GM19099 (cell line): ENCODE results near the gene TSHZ2.

ENCODE experiments used
- POLR2A ChIP-seq: IDR thresholded peaks from 3 replicates; pipeline ENCODE4 v1.6.1; 2011; ENCODE audit warnings: low read depth; ENCODE audit not compliant: insufficient read length; ENCODE audit errors: extremely low read depth

The TSHZ2 gene

DNA sequence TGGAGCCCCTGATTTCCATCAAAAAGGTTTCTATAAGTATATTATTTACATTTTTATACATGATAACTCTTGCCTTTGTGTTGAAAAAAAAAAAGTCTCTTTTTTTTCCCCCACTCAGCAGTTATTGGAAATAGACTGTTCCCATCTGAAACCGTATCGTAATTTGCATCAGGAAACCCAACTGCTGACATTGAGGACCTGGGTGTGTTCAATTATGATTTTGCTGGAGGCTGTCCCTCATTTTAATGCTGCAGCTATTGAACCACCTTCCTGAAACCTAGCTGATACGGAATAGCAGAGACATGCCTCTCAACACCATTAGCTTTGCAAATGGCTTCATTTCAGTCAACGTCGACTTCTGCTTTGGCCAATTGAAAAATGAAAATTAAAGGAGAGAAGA lies 522.6 kb downstream of the TSHZ2 start:
- TF ChIP-seq POLR2A: no peak

- TF ChIP-seq POLR2A: no peak
Observed at GRCh38 chr20:53495398-53496092, 523.4 kb downstream of the TSHZ2 start.

DNA sequence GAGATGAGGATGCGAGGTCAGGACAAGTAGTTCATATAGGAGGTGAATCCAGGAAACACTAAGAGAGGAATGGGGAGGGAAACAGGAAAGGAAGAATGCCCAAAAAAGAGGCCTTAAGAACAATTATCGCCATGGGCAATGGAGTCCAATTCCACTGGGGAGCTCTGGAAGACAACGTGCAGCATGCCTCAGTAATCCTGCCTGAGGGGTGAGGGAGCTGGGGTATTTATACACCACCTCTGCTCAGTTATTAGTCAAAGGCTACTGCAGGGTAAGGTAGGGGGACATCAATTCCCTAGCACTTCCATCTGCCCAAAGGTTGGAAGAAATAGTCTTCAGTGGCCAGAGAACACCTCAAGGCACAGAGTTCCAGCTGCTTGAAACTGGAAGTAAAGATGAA lies 525.1 kb downstream of the TSHZ2 start:
- no peak for TF ChIP-seq POLR2A

GRCh38 chr20:53498341-53498740 lies 526.2 kb downstream of the TSHZ2 start:
- TF ChIP-seq POLR2A: no peak

DNA sequence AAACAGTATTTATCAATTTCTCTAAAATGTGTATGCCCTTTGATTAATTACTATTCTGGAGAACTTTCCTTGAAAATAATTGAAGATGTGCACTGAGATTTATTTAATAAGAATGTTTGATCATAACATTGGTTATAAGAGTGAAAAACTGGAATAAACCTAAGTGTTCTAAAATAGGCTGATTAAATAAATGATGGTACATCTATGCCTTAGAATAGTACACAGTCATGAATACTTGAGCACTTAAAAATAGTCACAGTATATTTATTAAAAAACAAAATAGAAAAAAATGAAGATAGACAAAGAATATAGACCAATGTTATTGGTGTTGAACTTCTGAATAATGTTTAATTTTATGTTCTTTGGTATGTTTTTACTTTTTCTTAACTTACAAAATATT lies 528.5 kb downstream of the TSHZ2 start:
- TF ChIP-seq POLR2A: no peak

DNA sequence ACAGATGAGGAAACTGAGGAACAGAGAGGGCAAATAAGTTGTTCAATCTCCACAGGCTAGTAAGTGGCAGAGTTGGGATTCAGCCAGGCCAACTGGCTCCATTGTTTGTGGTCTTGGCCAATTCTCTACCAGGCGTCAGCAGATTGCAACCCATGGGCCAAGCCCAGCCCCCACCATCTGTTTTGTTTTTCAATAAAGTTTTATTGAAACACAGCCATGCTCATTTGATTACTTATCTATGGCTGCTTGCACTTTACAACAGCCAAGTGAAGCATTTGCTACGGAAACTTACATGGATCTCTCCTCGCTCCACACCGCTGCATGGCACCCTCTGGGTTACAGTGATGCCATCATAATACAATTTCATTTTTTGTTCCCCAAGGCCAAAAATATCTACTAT lies 530.7 kb downstream of the TSHZ2 start:
- TF ChIP-seq POLR2A: no peak

- TF ChIP-seq POLR2A: no peak
Observed at GRCh38 chr20:53503517-53503919, 531.4 kb downstream of the TSHZ2 start.

GRCh38 chr20:53510262-53510661 lies 538.1 kb downstream of the TSHZ2 start:
- TF ChIP-seq POLR2A: no peak

DNA sequence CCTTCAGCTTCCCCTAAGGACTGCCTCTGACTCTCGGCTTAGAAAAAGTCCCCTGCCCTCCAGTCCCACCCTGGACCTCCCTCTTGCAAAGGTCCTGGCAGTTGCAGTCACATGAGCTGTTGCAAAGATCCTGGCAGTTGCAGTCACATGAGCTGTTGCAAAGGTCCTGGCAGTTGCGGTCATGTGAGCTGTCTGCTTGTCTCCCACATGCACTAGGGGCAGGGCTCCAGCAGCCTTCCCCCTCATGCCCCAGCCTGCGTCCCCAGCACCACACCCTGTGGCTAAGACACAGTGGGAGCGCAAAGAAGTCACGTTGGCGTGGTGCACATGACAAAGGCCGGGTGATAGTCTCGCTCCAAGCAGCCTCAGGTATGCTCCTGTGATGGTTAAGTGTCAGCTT lies 538.5 kb downstream of the TSHZ2 start:
- no peak for TF ChIP-seq POLR2A

- no peak for TF ChIP-seq POLR2A
Observed at GRCh38 chr20:53512076-53512475, 539.9 kb downstream of the TSHZ2 start.

- no peak for TF ChIP-seq POLR2A
Observed at GRCh38 chr20:53513168-53513488, 541.0 kb downstream of the TSHZ2 start.

DNA sequence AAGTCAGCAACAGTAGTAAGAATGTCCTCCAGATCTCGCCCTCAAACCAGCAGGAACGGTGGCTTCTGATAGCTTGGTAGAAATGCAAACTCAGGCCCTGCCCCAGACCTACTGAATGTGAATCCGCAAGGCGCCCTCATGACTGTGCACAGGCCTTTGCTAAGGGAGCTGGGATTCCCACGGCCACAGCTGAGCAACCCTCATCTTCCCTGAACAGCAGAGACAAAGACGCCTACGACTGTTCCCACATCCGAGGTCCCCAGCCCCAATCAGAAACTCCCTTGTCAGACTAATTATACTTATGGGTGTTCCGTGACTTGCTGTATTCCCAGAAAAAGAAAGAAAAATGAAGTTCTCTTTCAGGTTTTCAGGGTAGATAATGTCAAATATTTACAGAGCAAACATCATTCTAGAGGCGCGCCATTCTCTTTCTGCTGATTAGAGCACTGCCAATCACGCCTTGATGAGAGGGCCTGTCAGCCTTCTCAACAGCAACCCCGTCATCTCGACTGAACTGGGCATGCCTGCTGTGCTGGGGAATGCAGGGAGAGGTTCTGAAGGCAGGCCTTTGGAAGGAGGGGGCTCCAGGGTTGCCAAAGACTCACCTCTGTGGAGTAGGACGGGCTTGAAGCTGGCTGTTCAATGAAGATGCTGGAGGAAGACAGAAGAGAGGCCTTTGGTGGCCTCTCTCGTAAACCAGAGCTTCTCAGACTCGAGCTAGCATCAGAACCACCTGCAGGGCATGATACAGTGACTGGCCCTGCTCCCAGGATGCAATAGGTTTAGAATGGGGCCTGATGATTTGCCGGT lies 541.5 kb downstream of the TSHZ2 start:
- no peak for TF ChIP-seq POLR2A

DNA sequence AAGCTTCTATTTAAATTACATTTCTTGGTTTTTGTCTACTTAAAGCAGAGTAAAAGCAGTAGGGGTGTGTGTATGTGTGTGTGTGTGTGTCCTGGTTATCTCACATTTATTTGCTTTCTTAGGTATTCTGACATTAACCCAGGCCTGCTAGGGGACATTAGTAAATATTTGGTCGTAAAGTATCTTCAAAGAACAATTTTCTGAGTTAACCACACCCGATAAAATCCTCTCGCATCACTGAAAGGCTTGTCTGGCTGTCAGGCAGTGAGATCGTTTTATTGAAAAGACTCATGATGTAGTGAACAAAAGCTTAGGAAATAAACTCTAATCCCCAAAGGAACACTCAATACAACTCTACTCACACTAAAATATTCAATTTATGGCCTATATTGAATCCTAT lies 543.6 kb downstream of the TSHZ2 start:
- TF ChIP-seq POLR2A: no peak

- no peak for TF ChIP-seq POLR2A
Observed at GRCh38 chr20:53517146-53517545, 545.0 kb downstream of the TSHZ2 start.

DNA sequence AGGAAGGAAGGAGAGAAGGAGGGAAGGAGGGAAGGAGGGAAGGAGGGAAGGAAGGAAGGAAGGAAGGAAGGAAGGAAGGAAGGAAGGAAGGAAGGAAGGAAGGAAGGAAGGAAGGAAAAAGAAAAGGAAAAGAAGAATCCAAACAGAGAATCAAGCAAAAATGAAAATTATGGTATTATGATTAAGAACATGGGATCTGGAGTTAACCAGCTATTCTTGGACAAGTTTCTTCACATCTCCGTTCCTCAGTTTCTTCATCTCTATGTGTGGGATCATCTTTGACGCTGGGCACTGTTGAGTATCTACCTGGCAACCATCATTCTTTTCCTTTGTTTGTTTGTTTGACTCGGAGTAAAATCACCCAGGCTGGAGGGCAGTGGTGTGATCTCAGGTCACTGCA lies 549.9 kb downstream of the TSHZ2 start:
- no peak for TF ChIP-seq POLR2A

DNA sequence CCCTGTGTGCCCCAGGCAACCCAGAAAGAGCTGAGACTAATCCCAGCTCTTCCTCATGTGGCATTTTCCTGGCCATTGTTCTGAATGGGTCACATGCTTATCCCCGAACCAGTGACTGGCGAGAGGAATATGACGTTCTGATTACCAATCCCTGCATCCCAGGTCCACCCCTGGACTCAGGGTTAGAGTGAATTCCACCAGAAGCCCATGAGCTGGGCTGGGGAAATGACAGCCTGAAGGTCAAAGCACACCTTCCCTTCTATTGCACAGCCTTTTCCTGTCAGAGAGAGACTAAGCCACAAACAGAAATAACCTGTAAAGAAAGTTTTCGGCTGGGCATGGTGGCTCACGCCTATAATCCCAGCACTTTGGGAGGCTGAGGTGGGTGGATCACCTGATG lies 550.5 kb downstream of the TSHZ2 start:
- no peak for TF ChIP-seq POLR2A
